Keratinocyte (primary cell): ENCODE results near the gene FREM2.

Experiments
- EZH2 ChIP-seq: IDR thresholded peaks from one replicate; pipeline ENCODE4 v1.6.1; 2012; ENCODE audit warnings: inconsistent platforms, mild to moderate bottlenecking, low read length, moderate library complexity
- TF ChIP-seq, protein P1 (sequence below), 3 experiments: IDR thresholded peaks in 1 of 3; conservative IDR thresholded peaks in 1 of 3; optimal IDR thresholded peaks in 1 of 3; 2 replicates in 2 of 3; 3 replicates in 1 of 3; pipeline versions ENCODE3 to v1.5.1; 2011; ENCODE audit warnings: low read length in 3 of 3, mild to moderate bottlenecking in 3 of 3, moderate library complexity in 2 of 3, control low read depth in 1 of 3, inconsistent platforms in 1 of 3; ENCODE audit not compliant: insufficient read depth in 2 of 3; ENCODE audit errors: extremely low read depth in 1 of 3

DNA sequence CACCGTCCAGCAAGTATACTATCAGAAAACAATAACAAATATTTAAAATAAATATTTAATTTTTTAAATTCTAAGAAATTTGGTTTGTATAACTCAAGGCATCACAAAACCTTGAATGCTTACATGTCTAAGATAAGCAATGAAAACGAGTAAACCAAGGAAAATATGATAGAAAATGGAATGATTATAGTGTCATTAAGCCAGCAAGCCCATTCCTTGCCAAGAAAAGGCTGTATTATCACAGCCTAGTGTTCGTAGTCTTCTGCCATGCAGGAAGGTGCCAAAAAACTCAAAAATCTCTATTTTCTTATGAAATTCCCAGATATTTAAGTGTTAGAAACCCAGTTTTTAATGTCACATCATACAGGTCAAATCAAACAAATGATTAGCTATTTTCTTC lies 167.3 kb downstream of the FREM2 start:
- TF ChIP-seq, protein P1, sequence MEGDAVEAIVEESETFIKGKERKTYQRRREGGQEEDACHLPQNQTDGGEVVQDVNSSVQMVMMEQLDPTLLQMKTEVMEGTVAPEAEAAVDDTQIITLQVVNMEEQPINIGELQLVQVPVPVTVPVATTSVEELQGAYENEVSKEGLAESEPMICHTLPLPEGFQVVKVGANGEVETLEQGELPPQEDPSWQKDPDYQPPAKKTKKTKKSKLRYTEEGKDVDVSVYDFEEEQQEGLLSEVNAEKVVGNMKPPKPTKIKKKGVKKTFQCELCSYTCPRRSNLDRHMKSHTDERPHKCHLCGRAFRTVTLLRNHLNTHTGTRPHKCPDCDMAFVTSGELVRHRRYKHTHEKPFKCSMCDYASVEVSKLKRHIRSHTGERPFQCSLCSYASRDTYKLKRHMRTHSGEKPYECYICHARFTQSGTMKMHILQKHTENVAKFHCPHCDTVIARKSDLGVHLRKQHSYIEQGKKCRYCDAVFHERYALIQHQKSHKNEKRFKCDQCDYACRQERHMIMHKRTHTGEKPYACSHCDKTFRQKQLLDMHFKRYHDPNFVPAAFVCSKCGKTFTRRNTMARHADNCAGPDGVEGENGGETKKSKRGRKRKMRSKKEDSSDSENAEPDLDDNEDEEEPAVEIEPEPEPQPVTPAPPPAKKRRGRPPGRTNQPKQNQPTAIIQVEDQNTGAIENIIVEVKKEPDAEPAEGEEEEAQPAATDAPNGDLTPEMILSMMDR (optimal IDR thresholded peaks at IDR 0.05 in 1 of 3, IDR thresholded peaks at IDR 0.05 in 1 of 3, conservative IDR thresholded peaks at IDR 0.05 in 1 of 3; ENCODE audit: extremely low read depth in 1 of 3, insufficient read depth in 2 of 3, low read length in 3 of 3) = no peak
- no peak for TF ChIP-seq EZH2
